Choroid plexus epithelial cell (primary cell): ENCODE measurements around the gene HABP2.

Experiments
- DNase-seq: peaks from one replicate; pipeline ENCODE4 v3.0.0-alpha.2; 2010; ENCODE audit warnings: low read depth
- H3K4me3 ChIP-seq: 2 replicates; pipeline ENCODE4 v1.5.1; 2011; ENCODE audit warnings: low read depth, mild to moderate bottlenecking, control low read depth, low read length, moderate library complexity
- CTCF ChIP-seq: conservative IDR thresholded peaks from 2 replicates; pipeline ENCODE4 v1.5.1; 2011; ENCODE audit warnings: low read depth, mild to moderate bottlenecking, control low read depth, inconsistent platforms, low read length, moderate library complexity

HABP2 gene

GRCh38 chr10:113520261-113520660, 32.6 kb upstream of the HABP2 start:
- no peak overlapping the region for H3K4me3 ChIP-seq
- no peak for DNase-seq
- no peak for TF ChIP-seq CTCF

- no peak overlapping the region for H3K4me3 ChIP-seq
- peak; percentile 100 for TF ChIP-seq CTCF
- peak; percentile 89 for DNase-seq
Observed at GRCh38 chr10:113520690-113521474, 32.0 kb upstream of the HABP2 start.

DNA sequence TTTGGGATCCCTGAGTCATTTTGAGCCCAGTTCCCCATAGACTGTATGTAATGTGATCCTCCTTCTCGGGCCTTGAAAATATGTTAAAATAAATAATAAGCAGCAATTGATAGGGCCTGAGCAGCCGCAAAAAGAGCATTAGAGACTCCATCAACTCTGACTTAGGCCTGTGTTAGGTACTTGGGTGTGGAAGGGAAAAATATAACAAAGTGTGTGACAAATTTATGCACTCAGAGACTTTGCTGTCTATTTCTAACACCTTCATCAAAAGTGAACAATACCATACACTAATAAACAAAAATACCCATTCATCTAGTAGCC, 31.4 kb upstream of the HABP2 start:
- TF ChIP-seq CTCF: no peak
- no peak for DNase-seq
- no peak overlapping the region for H3K4me3 ChIP-seq

DNA sequence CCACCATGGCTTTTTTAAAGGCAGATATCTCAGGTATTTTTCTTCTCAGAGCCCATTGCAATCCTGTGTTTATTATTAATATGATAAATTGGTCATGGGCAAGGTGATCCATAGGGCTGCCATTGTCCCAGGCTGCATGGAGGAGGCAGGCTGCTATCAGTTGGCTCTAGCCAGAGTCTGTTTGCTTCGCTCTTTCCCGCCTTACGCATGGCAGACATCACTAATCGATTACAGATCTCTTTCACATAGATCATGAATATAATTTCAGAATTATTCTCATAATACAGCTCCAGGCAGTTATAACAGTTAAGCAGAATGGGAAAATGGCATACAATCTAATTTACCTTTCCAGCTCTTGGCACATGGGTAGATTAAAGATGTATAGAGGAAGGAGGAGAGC, 30.4 kb upstream of the HABP2 start:
- DNase-seq: no peak
- H3K4me3 ChIP-seq: no peak overlapping the region
- TF ChIP-seq CTCF: no peak

- TF ChIP-seq CTCF: no peak
- no peak for DNase-seq
- no peak overlapping the region for H3K4me3 ChIP-seq
Observed at GRCh38 chr10:113523071-113523470, 29.8 kb upstream of the HABP2 start.

DNA sequence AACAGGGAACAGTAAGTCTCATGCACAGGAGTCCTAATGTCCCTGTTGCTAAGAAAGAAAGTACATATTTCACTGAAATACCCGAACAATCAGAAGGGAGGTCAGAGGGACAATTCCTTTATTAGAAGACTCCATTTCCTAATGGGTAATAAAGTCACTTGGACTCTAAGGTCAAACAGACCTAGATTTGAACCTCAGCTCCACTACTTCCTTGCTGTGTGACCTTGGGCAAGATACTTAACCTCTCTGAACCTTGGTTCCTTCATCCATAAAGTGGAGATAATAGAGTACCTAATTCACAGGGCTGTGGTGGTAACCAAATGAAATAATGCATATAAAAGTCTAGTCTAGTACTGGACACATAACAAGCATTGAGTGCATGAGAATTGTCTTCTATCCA, 29.2 kb upstream of the HABP2 start:
- DNase-seq: no peak
- H3K4me3 ChIP-seq: no peak overlapping the region
- TF ChIP-seq CTCF: no peak

DNA sequence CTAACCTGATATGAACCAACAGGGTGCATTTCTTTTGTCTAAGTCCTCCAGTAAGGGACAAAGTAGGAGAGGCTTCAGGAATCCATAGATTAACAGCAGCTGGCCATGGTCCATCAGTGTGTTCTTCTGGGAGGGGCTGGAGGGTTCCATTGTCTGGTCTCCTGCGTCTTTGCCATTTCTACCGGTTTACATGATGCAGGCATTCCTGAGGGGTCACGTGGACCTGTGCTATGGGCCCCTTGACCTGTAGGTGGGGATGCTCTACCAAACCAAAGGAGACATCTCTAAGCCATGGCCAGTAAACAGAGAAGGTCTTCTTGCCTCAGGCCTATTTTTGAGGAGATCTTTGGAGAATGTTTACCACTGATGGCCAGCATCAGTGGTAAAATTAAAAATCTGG, 28.7 kb upstream of the HABP2 start:
- no peak for TF ChIP-seq CTCF
- H3K4me3 ChIP-seq: no peak overlapping the region
- DNase-seq: no peak
